K562 (cell line): ENCODE results near the gene SORCS2. TPM values are rescaled to one million over a fixed set of nuclear protein-coding genes. Genes with fewer than 3 reads are reported as not detected.

Source experiments
- ATAC-seq: fragments of 200-7000 bp; cut with Tn5 transposase; 3 replicates; pipeline ENCODE4 v1.9.1; 2020; ENCODE audit warnings: moderate library complexity
- BruUV-seq: library from RNA; stranded (reverse); fragments of 400-500 nt; replicated peaks from 2 replicates; lab custom pipeline; 2021; lab: Mats Ljungman, UMichigan
- CTCF ChIA-PET: fragments of 300-600 bp; formaldehyde crosslinking; extraction: SDS; loops from one replicate; lab custom pipeline; 2021; ENCODE audit warnings: low intra/inter-chr PET ratio; lab: Yijun Ruan, JAX
- POLR2A ChIA-PET: fragments of 300-600, 350-650 bp; sonication (Branson Sonifier 250); formaldehyde crosslinking; extraction: SDS; loops from one replicate; lab custom pipeline; 2021; ENCODE audit warnings: antibody characterized with exemption, inconsistent platforms; lab: Yijun Ruan, JAX
- DNase-seq, 4 experiments: peaks; one replicate each; pipeline versions ENCODE4 v3.0.0 to v3.0.0-alpha.2; 2011 to 2018; ENCODE audit warnings: low spot score in 3 of 4, mixed read lengths in 3 of 4; ENCODE audit errors: extremely low read depth in 1 of 4
- FAIRE-seq: peaks from 2 replicates; lab custom pipeline; 2011; peaks lifted over from hg19 to GRCh38; lab: Jason Lieb, UNC
- H2AFZ ChIP-seq: 2 replicates; pipeline ENCODE4 v1.6.0; 2011; ENCODE audit warnings: low read depth, low read length, control low read depth, inconsistent platforms
- H3K27ac ChIP-seq: fragments of 200-600 bp; 3 replicates; pipeline ENCODE4 v1.8.0; 2011; ENCODE audit warnings: low read depth, mild to moderate bottlenecking, control low read depth, inconsistent platforms, low read length, moderate library complexity, mixed read lengths; ENCODE audit errors: extremely low read depth
- H3K27me3 ChIP-seq, 2 experiments: fragments of 300-600 bp in 1 of 2; 2 replicates in 1 of 2; 3 replicates in 1 of 2; pipeline versions ENCODE4 v1.6.0 to v1.8.0; 2011; ENCODE audit warnings: inconsistent platforms in 2 of 2, low read length in 2 of 2, mild to moderate bottlenecking in 1 of 2, mixed read lengths in 1 of 2, moderate library complexity in 1 of 2; ENCODE audit not compliant: control insufficient read depth in 2 of 2, insufficient read depth in 2 of 2
- H3K36me3 ChIP-seq: fragments of 300-600 bp; 3 replicates; pipeline ENCODE4 v1.8.0; 2011; ENCODE audit warnings: mild to moderate bottlenecking, low read length, inconsistent platforms; ENCODE audit not compliant: control insufficient read depth, insufficient read depth
- H3K4me1 ChIP-seq, 2 experiments: fragments of 200-600 bp in 1 of 2; replicated peaks in 1 of 2; 2 replicates in 1 of 2; 3 replicates in 1 of 2; pipeline versions ENCODE4 v1.5.1 to v1.8.0; 2011; ENCODE audit warnings: inconsistent platforms in 2 of 2, low read length in 2 of 2, mild to moderate bottlenecking in 1 of 2, mixed read lengths in 1 of 2, moderate library complexity in 1 of 2; ENCODE audit not compliant: control insufficient read depth in 2 of 2, insufficient read depth in 2 of 2
- H3K4me2 ChIP-seq: 2 replicates; pipeline ENCODE4 v1.6.1; 2011; ENCODE audit warnings: low read length, control low read depth, inconsistent platforms, mixed read lengths; ENCODE audit not compliant: insufficient read depth
- H3K4me3 ChIP-seq: fragments of 200-600 bp; sonication (generic), shearing (Covaris generic); 2 replicates; pipeline ENCODE4 v1.5.1; 2016; ENCODE audit warnings: control low read depth, inconsistent platforms
- H3K79me2 ChIP-seq: fragments of 200-600 bp; 3 replicates; pipeline ENCODE4 v1.8.0; 2011; ENCODE audit warnings: low read length, inconsistent platforms; ENCODE audit not compliant: control insufficient read depth, insufficient read depth
- H3K9ac ChIP-seq, 2 experiments: 2 replicates each; pipeline versions ENCODE4 v1.6.0 to v1.6.1; 2011; ENCODE audit warnings: low read depth in 2 of 2, low read length in 2 of 2, control low read depth in 1 of 2, inconsistent platforms in 1 of 2, mild to moderate bottlenecking in 1 of 2, mixed read lengths in 1 of 2; ENCODE audit not compliant: insufficient read depth in 1 of 2
- H3K9me1 ChIP-seq: one replicate; pipeline ENCODE4 v1.6.0; 2011; ENCODE audit warnings: inconsistent platforms, mild to moderate bottlenecking, low read length, moderate library complexity; ENCODE audit not compliant: control insufficient read depth, insufficient read depth
- H3K9me3 ChIP-seq: replicated peaks from 2 replicates; pipeline ENCODE4 v1.5.1; 2011; ENCODE audit warnings: low read depth, low read length, inconsistent platforms; ENCODE audit not compliant: control insufficient read depth, insufficient read depth
- H4K20me1 ChIP-seq: replicated peaks from 2 replicates; pipeline ENCODE4 v1.6.1; 2011; ENCODE audit warnings: low read length, inconsistent platforms, mixed read lengths; ENCODE audit not compliant: control insufficient read depth, insufficient read depth
- ARID3B ChIP-seq: fragments of 250-450 bp; sonication (Bioruptor Pico); IDR thresholded peaks from 2 replicates; pipeline ENCODE4 v1.4.0; 2020; ENCODE audit warnings: borderline replicate concordance
- CHD2 ChIP-seq: IDR thresholded peaks from 2 replicates; pipeline ENCODE4 v1.6.1; 2011; ENCODE audit warnings: low read depth, low read length
- E2F4 ChIP-seq: sonication (generic); formaldehyde crosslinking; IDR thresholded peaks from 2 replicates; pipeline ENCODE4 v1.8.0; 2022; ENCODE audit warnings: mild to moderate bottlenecking, low read depth, missing genetic modification reagents
- FOXM1 ChIP-seq, 2 experiments: fragments of 450-650 bp in 1 of 2; sonication (generic) in 1 of 2; formaldehyde crosslinking in 1 of 2; IDR thresholded peaks; 2 replicates each; pipeline versions ENCODE4 v1.6.1 to v1.9.0; 2017 to 2022; ENCODE audit warnings: low read depth in 2 of 2, mild to moderate bottlenecking in 2 of 2, missing genetic modification reagents in 1 of 2, moderate library complexity in 1 of 2
- JUNB ChIP-seq: fragments of 450-650 bp; formaldehyde crosslinking; conservative IDR thresholded peaks from 2 replicates; pipeline ENCODE4 v1.4.0; 2020; ENCODE audit warnings: mild to moderate bottlenecking
- PHF8 ChIP-seq: fragments of 200-600 bp; sonication (generic); IDR thresholded peaks from 2 replicates; pipeline ENCODE4 v1.6.1; 2012; ENCODE audit warnings: mixed run types, mild to moderate bottlenecking, inconsistent platforms, low read length, moderate library complexity, borderline replicate concordance
- PREB ChIP-seq: sonication (generic); formaldehyde crosslinking; IDR thresholded peaks from 2 replicates; pipeline ENCODE4 v1.8.1; 2023; ENCODE audit warnings: mild to moderate bottlenecking, missing genetic modification reagents
- PTBP1 ChIP-seq: fragments of 200-400 bp; formaldehyde crosslinking; IDR thresholded peaks from 2 replicates; pipeline ENCODE4 v1.6.1; 2017; ENCODE audit warnings: low read depth, low read length
- RB1 ChIP-seq: fragments of 450-650 bp; IDR thresholded peaks from 2 replicates; pipeline ENCODE4 v1.6.1; 2017; ENCODE audit warnings: low read depth, mild to moderate bottlenecking
- RBM17 ChIP-seq: fragments of 200-400 bp; formaldehyde crosslinking; IDR thresholded peaks from 2 replicates; pipeline ENCODE4 v1.6.1; 2017; ENCODE audit warnings: low read depth, mild to moderate bottlenecking, low read length, borderline replicate concordance
- ZFPM2 ChIP-seq: fragments of 250-450 bp; sonication (Bioruptor Pico); IDR thresholded peaks from 2 replicates; pipeline ENCODE4 v1.5.1; 2022; ENCODE audit warnings: mild to moderate bottlenecking
- ZFX ChIP-seq: sonication (generic); formaldehyde crosslinking; IDR thresholded peaks from 2 replicates; pipeline ENCODE4 v1.8.0; 2022; ENCODE audit warnings: mild to moderate bottlenecking, missing genetic modification reagents, moderate library complexity
- ZNF592 ChIP-seq: fragments of 450-650 bp; IDR thresholded peaks from 2 replicates; pipeline ENCODE4 v1.6.1; 2017; ENCODE audit warnings: antibody characterized with exemption, mild to moderate bottlenecking
- ZNF699 ChIP-seq: fragments of 250-450 bp; sonication (Bioruptor Pico); IDR thresholded peaks from 2 replicates; pipeline ENCODE4 v1.8.0; 2021; ENCODE audit warnings: mild to moderate bottlenecking, moderate library complexity; ENCODE audit not compliant: insufficient replicate concordance
- WGBS: fragments of 100-300 bp; shearing (Covaris generic); methylation state at CpG from one replicate; pipeline ENCODE4 v1.1.6; 2016; ENCODE audit warnings: low coverage, mixed read lengths; ENCODE audit not compliant: insufficient coverage; ENCODE audit errors: missing lambda C conversion rate; 5-methylcytosine and 5-hydroxymethylcytosine counted together
- in situ Hi-C: fragments of 300-500 bp; cut with MboI; formaldehyde crosslinking; loops from 4 replicates; pipeline ENCODE4 v1.15.0; 2018; ENCODE audit warnings: inconsistent platforms, mixed read lengths
- intact Hi-C: fragments of 100-400 bp; cut with micrococcal nuclease; formaldehyde crosslinking; loops from 2 replicates; pipeline ENCODE4 v1.14.2; 2022
- polyA plus RNA-seq, 8 experiments: library from polyadenylated mRNA; depleted of rRNA in 4 of 8; stranded (reverse) in 5 of 8; unstranded in 3 of 8; fragments of >200 nt; fragmentation: Nextera tagmentation in 2 of 8; fragmentation: Illumina TruSeq in 1 of 8; extraction: Ambion mirVana in 2 of 8; extraction: Trizol in 1 of 8; gene quantifications; 2 replicates each; pipeline versions ENCODE4 v1.2.1 to v1.2.3, GENCODE V29; 2011 to 2014; ENCODE audit warnings: inconsistent platforms in 1 of 8, missing spikeins in 1 of 8
- total RNA-seq, 7 experiments: library from RNA; depleted of rRNA in 6 of 7; stranded (reverse); fragments of >200 nt in 6 of 7; fragmentation: Illumina TruSeq in 2 of 7; extraction: Trizol in 2 of 7; gene quantifications; 2 replicates each; pipeline versions ENCODE4 v1.2.1 to v1.2.3, GENCODE V29; 2011 to 2021; ENCODE audit warnings: low replicate concordance in 1 of 7

The SORCS2 gene
- total and polyA plus RNA-seq, 9 of the 15 experiments (the other 6 are each of a cell fraction or from before 2014, with no cell fraction given), result not detected

- no peak overlapping the region for H2AFZ ChIP-seq
- 0 out of 5 replicates have a peak, but pooled peaks cover 0 to 3% of the 10 kb centered on the region in 2 experiments for H3K4me1 ChIP-seq
- no peaks in the 10 kb centered on the region for H3K79me2 ChIP-seq
- FAIRE-seq (no peak), ATAC-seq (no peak), DNase-seq (no peak)
- intact Hi-C loops, result no loop called here
- H3K9me3 ChIP-seq, result no peaks in the 10 kb centered on the region
- WGBS, result 0% methylated on average over 6 of the region's 6 CpGs
- no peak overlapping the region for H3K4me3 ChIP-seq
- peaks cover 55 to 87% of the 10 kb centered on the region in 2 experiments; a peak in 4 of 5 replicates for H3K27me3 ChIP-seq
- H3K9me1 ChIP-seq, result no peaks in the 10 kb centered on the region
- H3K9ac ChIP-seq, result no peak overlapping the region
- H3K27ac ChIP-seq, result no peak overlapping the region
- H4K20me1 ChIP-seq, result 0 out of 2 replicates have a peak, but pooled peaks cover 4% of the 10 kb centered on the region
- BruUV-seq, result no TSS peak
- H3K36me3 ChIP-seq, result no peaks in the 10 kb centered on the region
- ChIA-PET POLR2A (interaction anchor here (1.0 kb wide), 1 partner anchor 8 kb away, joined by 4 read pairs; no protein-coding TSS in a partner anchor), CTCF (no interaction called here)
- no peak overlapping the region for H3K4me2 ChIP-seq
- in situ Hi-C loops, result no loop called here
- TF ChIP-seq ZNF592, result no peak
- no peak for TF ChIP-seq ZNF699 (CRISPR knock-in tag)
- no peak for TF ChIP-seq CHD2
- TF ChIP-seq ARID3B (CRISPR knock-in tag), result no peak
- no peak for TF ChIP-seq JUNB (CRISPR knock-in tag)
- TF ChIP-seq PREB, result no peak
- TF ChIP-seq PTBP1, result no peak
- TF ChIP-seq ZFX (CRISPR knock-in tag), result no peak
- TF ChIP-seq FOXM1 (IDR thresholded peaks at IDR 0.05; ENCODE audit: low read depth), result no peak
- no peak for TF ChIP-seq FOXM1 (CRISPR knock-in tag; IDR thresholded peaks at IDR 0.05; ENCODE audit: low read depth)
- TF ChIP-seq RB1, result no peak
- no peak for TF ChIP-seq ZFPM2 (CRISPR knock-in tag)
- TF ChIP-seq RBM17, result no peak
- no peak for TF ChIP-seq E2F4
- TF ChIP-seq PHF8, result no peak
Measured at GRCh38 chr4:7161721-7162214, 30.6 kb upstream of the SORCS2 start.
